Stimulated activated CD4-positive, alpha-beta T cell treated with anti-CD3 and anti-CD28 coated beads, Interleukin-4, amount 100 ng/mL, for 1 hour (primary cell): ENCODE data around the gene SLC25A6.
"Not testable (repeated sequence)": the region's sequence is repeated elsewhere in the genome, so short reads cannot be mapped to it uniquely, and the experiment has no call there.

Experiments used
- DNase-seq: peaks from one replicate; pipeline ENCODE4 v3.0.0-alpha.2; 2020

Gene SLC25A6

GRCh38 chrX:1389181-1389992, 2.5 kb downstream of the SLC25A6 start:
- no peak for DNase-seq

- DNase-seq: no peak
Observed at GRCh38 chrX:1388651-1389050, 3.3 kb downstream of the SLC25A6 start.

- no peak for DNase-seq
Observed at GRCh38 chrX:1387141-1387776, 4.7 kb downstream of the SLC25A6 start.

GRCh38 chrX:1386338-1387127, 5.4 kb downstream of the SLC25A6 start:
- no peak for DNase-seq

- DNase-seq: no peak
Observed at GRCh38 chrX:1385253-1386223, 6.4 kb downstream of the SLC25A6 start.

- no peak for DNase-seq
Observed at GRCh38 chrX:1384658-1385252, 7.2 kb downstream of the SLC25A6 start.

- DNase-seq: no peak
Observed at GRCh38 chrX:1380672-1381233, 11.2 kb downstream of the SLC25A6 start.

- no peak for DNase-seq
Observed at GRCh38 chrX:1378306-1378759, 13.6 kb downstream of the SLC25A6 start.

- DNase-seq: no peak
Observed at GRCh38 chrX:1368385-1368698, 23.6 kb downstream of the SLC25A6 start.

GRCh38 chrX:1366363-1366762, 25.6 kb downstream of the SLC25A6 start:
- not testable (repeated sequence) for DNase-seq

GRCh38 chrX:1361910-1362309, 30.0 kb downstream of the SLC25A6 start:
- no peak for DNase-seq

- DNase-seq: no peak
Observed at GRCh38 chrX:1361275-1361674, 30.6 kb downstream of the SLC25A6 start.

GRCh38 chrX:1360171-1360570, 31.7 kb downstream of the SLC25A6 start:
- DNase-seq: no peak

- DNase-seq: no peak
Observed at GRCh38 chrX:1359477-1359873, 32.4 kb downstream of the SLC25A6 start.

GRCh38 chrX:1358793-1359476, 33.0 kb downstream of the SLC25A6 start:
- no peak for DNase-seq

GRCh38 chrX:1357993-1358392, 33.9 kb downstream of the SLC25A6 start:
- no peak for DNase-seq

GRCh38 chrX:1355131-1356046, 36.5 kb downstream of the SLC25A6 start:
- DNase-seq: no peak

- no peak for DNase-seq
Observed at GRCh38 chrX:1354036-1355019, 37.6 kb downstream of the SLC25A6 start.
